T-helper 1 cell treated with Interleukin-12 subunit alpha and Interleukin-12 subunit beta and Interleukin-4 antibody, amounts not matched to agents 30 μg/mL and 1 μg/mL, for 36 hours (primary cell): ENCODE data around the gene GPRIN3.
"Not testable (repeated sequence)": the region's sequence is repeated elsewhere in the genome, so short reads cannot be mapped to it uniquely, and the experiment has no call there.

Experiments used
- H3K27ac Mint-ChIP-seq: one replicate; pipeline ENCODE4 v1.8.0; 2021; ENCODE audit warnings: mild to moderate bottlenecking, mixed read lengths
- H3K27me3 Mint-ChIP-seq: one replicate; pipeline ENCODE4 v1.8.0; 2021; ENCODE audit warnings: low read depth, mixed read lengths
- H3K36me3 Mint-ChIP-seq: one replicate; pipeline ENCODE4 v1.8.0; 2021; ENCODE audit warnings: low read depth, mixed read lengths
- H3K4me1 Mint-ChIP-seq: one replicate; pipeline ENCODE4 v1.8.0; 2021; ENCODE audit warnings: low read depth, mixed read lengths
- H3K4me3 Mint-ChIP-seq: one replicate; pipeline ENCODE4 v1.8.0; 2021; ENCODE audit warnings: mild to moderate bottlenecking, moderate library complexity, mixed read lengths
- H3K9me3 Mint-ChIP-seq: one replicate; pipeline ENCODE4 v1.8.0; 2021; ENCODE audit warnings: mixed read lengths

Gene GPRIN3

GRCh38 chr4:89331197-89331596 is 23.6 kb upstream of the GPRIN3 start:
- Mint-ChIP-seq H3K4me1 (peaks cover 16% of the 10 kb centered on the region), H3K4me3 (no peak overlapping the region), H3K36me3 (peaks cover 10% of the 10 kb centered on the region), H3K9me3 (peaks cover 16% of the 10 kb centered on the region), H3K27me3 (no peaks in the 10 kb centered on the region), H3K27ac (no peak overlapping the region)

GRCh38 chr4:89329280-89329679 is 21.7 kb upstream of the GPRIN3 start:
- peaks cover 16% of the 10 kb centered on the region for H3K9me3 Mint-ChIP-seq
- H3K36me3 Mint-ChIP-seq: peaks cover 10% of the 10 kb centered on the region
- H3K4me1 Mint-ChIP-seq: peaks cover 22% of the 10 kb centered on the region
- H3K4me3 Mint-ChIP-seq: no peak overlapping the region
- H3K27me3 Mint-ChIP-seq: no peaks in the 10 kb centered on the region
- no peak overlapping the region for H3K27ac Mint-ChIP-seq

- Mint-ChIP-seq H3K4me1 (peaks cover 16% of the 10 kb centered on the region), H3K9me3 (peaks cover 16% of the 10 kb centered on the region), H3K4me3 (no peak overlapping the region), H3K27ac (no peak overlapping the region), H3K27me3 (no peaks in the 10 kb centered on the region), H3K36me3 (peaks cover 13% of the 10 kb centered on the region)
Measured at GRCh38 chr4:89324671-89325070, 17.1 kb upstream of the GPRIN3 start.

GRCh38 chr4:89322671-89323070 is 15.1 kb upstream of the GPRIN3 start:
- Mint-ChIP-seq H3K9me3 (peaks cover 9% of the 10 kb centered on the region), H3K36me3 (peaks cover 10% of the 10 kb centered on the region), H3K27me3 (no peaks in the 10 kb centered on the region), H3K27ac (no peak overlapping the region), H3K4me1 (peaks cover 23% of the 10 kb centered on the region), H3K4me3 (no peak overlapping the region)

- H3K27ac Mint-ChIP-seq: no peak overlapping the region
- peaks cover 5% of the 10 kb centered on the region for H3K9me3 Mint-ChIP-seq
- no peaks in the 10 kb centered on the region for H3K27me3 Mint-ChIP-seq
- no peak overlapping the region for H3K4me3 Mint-ChIP-seq
- H3K4me1 Mint-ChIP-seq: peaks cover 34% of the 10 kb centered on the region
- H3K36me3 Mint-ChIP-seq: peaks cover 8% of the 10 kb centered on the region
Measured at GRCh38 chr4:89319756-89320155, 12.2 kb upstream of the GPRIN3 start.

GRCh38 chr4:89316931-89317366 is 9.3 kb upstream of the GPRIN3 start:
- Mint-ChIP-seq H3K36me3 (peaks cover 8% of the 10 kb centered on the region), H3K27ac (peak overlapping the region; percentile 77), H3K4me1 (peaks cover 32% of the 10 kb centered on the region), H3K9me3 (peaks cover 5% of the 10 kb centered on the region), H3K27me3 (no peaks in the 10 kb centered on the region), H3K4me3 (peak overlapping the region; percentile 47)

GRCh38 chr4:89316211-89316610 is 8.6 kb upstream of the GPRIN3 start:
- peaks cover 8% of the 10 kb centered on the region for H3K36me3 Mint-ChIP-seq
- H3K4me1 Mint-ChIP-seq: peaks cover 38% of the 10 kb centered on the region
- H3K9me3 Mint-ChIP-seq: peaks cover 5% of the 10 kb centered on the region
- no peaks in the 10 kb centered on the region for H3K27me3 Mint-ChIP-seq
- peak overlapping the region; percentile 63 for H3K27ac Mint-ChIP-seq
- H3K4me3 Mint-ChIP-seq: peak overlapping the region; percentile 72

GRCh38 chr4:89314291-89314690 is 6.7 kb upstream of the GPRIN3 start:
- no peaks in the 10 kb centered on the region for H3K27me3 Mint-ChIP-seq
- H3K4me3 Mint-ChIP-seq: no peak overlapping the region
- H3K4me1 Mint-ChIP-seq: peaks cover 40% of the 10 kb centered on the region
- H3K36me3 Mint-ChIP-seq: peaks cover 3% of the 10 kb centered on the region
- no peaks in the 10 kb centered on the region for H3K9me3 Mint-ChIP-seq
- no peak overlapping the region for H3K27ac Mint-ChIP-seq

GRCh38 chr4:89312066-89312465 is 4.5 kb upstream of the GPRIN3 start:
- H3K4me3 Mint-ChIP-seq: no peak overlapping the region
- H3K4me1 Mint-ChIP-seq: peaks cover 33% of the 10 kb centered on the region
- H3K27ac Mint-ChIP-seq: no peak overlapping the region
- H3K27me3 Mint-ChIP-seq: no peaks in the 10 kb centered on the region
- no peaks in the 10 kb centered on the region for H3K9me3 Mint-ChIP-seq
- peaks cover 1% of the 10 kb centered on the region for H3K36me3 Mint-ChIP-seq

- Mint-ChIP-seq H3K4me1 (peaks cover 28% of the 10 kb centered on the region), H3K27me3 (no peaks in the 10 kb centered on the region), H3K9me3 (no peaks in the 10 kb centered on the region), H3K36me3 (peaks cover 6% of the 10 kb centered on the region), H3K4me3 (no peak overlapping the region), H3K27ac (no peak overlapping the region)
Measured at GRCh38 chr4:89311433-89311832, 3.8 kb upstream of the GPRIN3 start.

GRCh38 chr4:89309154-89309553 is 1.6 kb upstream of the GPRIN3 start:
- H3K27ac Mint-ChIP-seq, H3K9me3 Mint-ChIP-seq, H3K27me3 Mint-ChIP-seq, H3K4me3 Mint-ChIP-seq: not testable (repeated sequence)
- peaks cover 22% of the 10 kb centered on the region for H3K36me3 Mint-ChIP-seq
- H3K4me1 Mint-ChIP-seq: peaks cover 40% of the 10 kb centered on the region

- H3K4me3 Mint-ChIP-seq: peak overlapping the region; percentile 97
- peaks cover 29% of the 10 kb centered on the region for H3K36me3 Mint-ChIP-seq
- no peaks in the 10 kb centered on the region for H3K27me3 Mint-ChIP-seq
- H3K4me1 Mint-ChIP-seq: peaks cover 47% of the 10 kb centered on the region
- no peak overlapping the region for H3K27ac Mint-ChIP-seq
- H3K9me3 Mint-ChIP-seq: no peaks in the 10 kb centered on the region
Measured at GRCh38 chr4:89308161-89308500, 531 bp upstream of the GPRIN3 start.

- peak overlapping the region; percentile 97 for H3K4me3 Mint-ChIP-seq
- H3K27ac Mint-ChIP-seq: peak overlapping the region; percentile 76
- H3K9me3 Mint-ChIP-seq: no peaks in the 10 kb centered on the region
- H3K4me1 Mint-ChIP-seq: peaks cover 49% of the 10 kb centered on the region
- H3K27me3 Mint-ChIP-seq: no peaks in the 10 kb centered on the region
- H3K36me3 Mint-ChIP-seq: peaks cover 33% of the 10 kb centered on the region
Measured at GRCh38 chr4:89307178-89307445, 488 bp downstream of the GPRIN3 start.

- peaks cover 33% of the 10 kb centered on the region for H3K36me3 Mint-ChIP-seq
- peak overlapping the region; percentile 76 for H3K27ac Mint-ChIP-seq
- peaks cover 51% of the 10 kb centered on the region for H3K4me1 Mint-ChIP-seq
- H3K27me3 Mint-ChIP-seq: no peaks in the 10 kb centered on the region
- H3K4me3 Mint-ChIP-seq: peak overlapping the region; percentile 97
- H3K9me3 Mint-ChIP-seq: no peaks in the 10 kb centered on the region
Measured at GRCh38 chr4:89306486-89307177, 968 bp downstream of the GPRIN3 start.

- H3K9me3 Mint-ChIP-seq: no peaks in the 10 kb centered on the region
- H3K27me3 Mint-ChIP-seq: no peaks in the 10 kb centered on the region
- peaks cover 37% of the 10 kb centered on the region for H3K36me3 Mint-ChIP-seq
- peak overlapping the region; percentile 97 for H3K4me3 Mint-ChIP-seq
- H3K27ac Mint-ChIP-seq: peak overlapping the region; percentile 76
- peaks cover 55% of the 10 kb centered on the region for H3K4me1 Mint-ChIP-seq
Measured at GRCh38 chr4:89305712-89306437, 1.7 kb downstream of the GPRIN3 start.
